NCI-H748 (cell line): Measurements from ENCODE around the gene DDX43.
"Not testable (repeated sequence)": the region's sequence is repeated elsewhere in the genome, so short reads cannot be mapped to it uniquely, and the experiment has no call there.

Source experiments
- DNase-seq: peaks from one replicate; lab custom pipeline; 2025; ENCODE audit not compliant: unreplicated experiment; lab: John Stamatoyannopoulos, UW

The DDX43 gene

GRCh38 chr6:73394577-73395354 is at the start of gene DDX43:
DDX43 (plus strand) TSS chr6:73394828; CDS start chr6:73394906, 78 bp downstream.
- DNase-seq = no peak

DNA sequence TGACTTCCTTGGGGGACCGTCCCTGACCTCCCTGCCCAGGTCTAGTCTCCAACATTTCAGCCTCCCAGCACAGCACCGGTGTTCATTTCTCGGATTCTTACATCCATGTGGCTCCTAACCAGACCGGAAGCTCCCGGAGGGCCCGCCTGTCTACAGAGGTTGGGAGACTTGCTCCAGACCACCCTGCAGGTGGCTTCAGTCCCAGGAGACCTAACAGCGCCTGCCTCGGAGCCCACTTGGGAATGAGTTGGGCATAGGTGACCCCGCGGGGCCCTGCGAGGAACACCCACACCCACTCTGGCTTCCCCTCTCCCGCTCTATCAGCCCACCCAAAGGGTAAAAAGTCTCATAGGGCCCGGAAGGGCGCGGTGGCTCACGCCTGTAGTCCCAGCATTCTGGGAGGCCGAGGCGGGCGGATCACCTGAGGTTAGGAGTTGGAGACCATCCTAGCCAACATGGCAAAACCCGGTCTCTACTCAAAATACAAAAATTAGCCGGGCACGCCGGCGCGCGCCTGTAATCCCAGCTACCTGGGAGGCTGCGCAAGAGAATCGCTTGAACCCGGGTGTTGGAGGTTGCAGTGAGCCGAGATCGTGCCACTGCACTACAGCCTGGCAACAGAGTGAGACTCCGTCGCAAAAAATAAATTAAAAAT is 46.0 kb upstream of the DDX43 start:
- no peak for DNase-seq

- DNase-seq = no peak
These were observed 45.3 kb upstream of the DDX43 start for GRCh38 chr6:73349311-73349710.

DNA sequence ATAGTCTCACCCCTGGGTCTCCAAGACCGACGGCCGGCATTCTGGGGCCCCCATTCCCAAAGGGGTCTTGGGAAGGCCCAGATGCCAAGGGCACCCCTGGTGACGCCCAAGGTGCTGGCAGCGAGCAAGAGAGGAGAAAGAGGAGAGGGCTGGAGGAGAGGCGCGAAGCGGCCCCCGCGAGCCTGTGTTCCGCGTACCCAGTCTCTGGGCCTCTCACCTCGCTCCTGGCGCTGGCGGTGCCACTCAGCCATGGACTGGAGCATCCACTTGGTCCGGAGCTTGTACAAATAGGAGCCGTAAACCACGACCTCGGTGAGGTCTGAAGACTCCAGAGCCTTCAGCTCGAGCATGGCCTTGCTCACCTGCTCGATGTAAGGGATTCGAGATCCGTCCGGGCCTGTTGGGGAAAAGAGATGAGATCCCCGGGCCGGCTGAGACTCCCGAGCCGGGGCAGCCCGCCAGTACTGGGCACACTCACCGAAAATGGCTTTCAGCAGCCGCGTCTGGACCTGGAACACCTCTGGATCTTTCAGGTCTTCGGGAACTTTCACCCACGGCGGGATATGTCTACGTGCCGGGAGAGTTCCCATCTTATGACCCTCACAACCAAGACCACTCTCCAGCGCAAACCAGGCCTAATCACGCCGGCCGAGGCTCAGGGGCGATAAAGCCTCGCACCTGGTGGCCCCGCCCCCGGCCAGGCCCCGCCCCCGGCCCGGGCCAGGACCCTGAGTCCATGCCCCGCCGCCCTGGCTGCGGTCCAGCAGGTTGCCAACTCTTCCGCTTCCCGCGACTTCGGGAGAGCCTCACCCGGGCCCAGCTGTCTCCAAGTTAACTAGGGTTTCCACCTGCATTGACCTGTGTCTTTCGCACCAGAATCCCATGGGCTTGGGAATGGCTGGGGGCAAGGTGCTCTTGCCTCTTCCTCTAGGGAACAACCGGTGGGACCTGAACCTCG is 40.7 kb upstream of the DDX43 start, which contains the start of gene DPPA5:
TSS of gene DPPA5 (minus strand) at position 641 of the 958 bp plus-strand sequence. CDS start at position 590, 51 bp downstream.
- no peak for DNase-seq

DNA sequence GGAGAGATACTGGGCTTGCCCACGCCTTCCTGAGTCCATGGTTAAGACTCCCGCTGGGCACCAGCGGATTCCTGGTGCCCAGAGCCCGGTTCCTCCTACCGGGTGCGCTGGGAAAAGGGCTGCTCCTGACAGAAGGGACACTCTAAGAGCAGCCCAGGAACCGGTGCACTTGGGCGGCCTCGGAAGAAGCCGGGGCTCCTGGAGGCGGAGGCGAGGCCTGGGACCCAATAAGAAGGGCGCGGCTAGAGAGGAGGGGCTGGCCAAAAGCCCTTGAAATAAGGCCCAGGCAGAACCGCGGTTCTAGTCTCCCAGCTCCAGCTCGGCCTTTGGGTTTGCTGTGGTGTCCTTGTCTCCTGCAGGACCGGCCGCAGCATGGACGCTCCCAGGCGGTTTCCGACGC is 32.3 kb upstream of the DDX43 start, which contains the start of gene KHDC3L:
TSS of gene KHDC3L (plus strand) at position 301 of the 400 bp plus-strand sequence. CDS start at position 373, 72 bp downstream.
- DNase-seq = no peak

DNA sequence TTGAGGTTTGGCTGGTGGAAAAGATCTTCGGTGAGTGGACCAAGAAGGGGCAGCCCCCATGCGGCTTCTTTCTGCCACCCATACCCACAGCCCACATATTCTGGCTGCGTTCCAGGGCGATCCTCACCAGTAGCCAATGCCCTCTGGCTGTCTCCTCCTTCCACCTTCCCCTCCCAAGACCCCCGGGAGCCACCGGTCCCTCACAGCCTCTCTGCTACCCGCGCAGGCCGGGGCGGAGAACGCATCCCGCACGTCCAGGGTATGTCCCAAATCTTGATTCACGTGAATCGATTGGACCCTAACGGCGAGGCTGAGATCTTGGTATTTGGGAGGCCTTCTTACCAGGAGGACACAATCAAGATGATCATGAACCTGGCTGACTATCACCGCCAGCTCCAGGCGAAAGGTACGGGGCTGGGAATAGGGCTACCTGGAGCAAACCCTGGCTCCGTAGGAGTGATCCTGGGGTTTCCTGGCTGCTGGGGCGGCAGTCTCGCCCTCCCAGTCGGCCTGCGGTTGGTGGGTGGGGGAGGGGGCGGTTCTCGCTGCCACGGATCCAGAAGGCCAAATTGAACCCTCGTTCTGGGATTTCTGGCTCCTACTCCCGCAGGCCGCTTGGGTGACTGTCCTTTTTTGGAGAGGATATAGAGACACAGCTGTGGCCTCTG is 31.6 kb upstream of the DDX43 start:
- no peak for DNase-seq

DNA sequence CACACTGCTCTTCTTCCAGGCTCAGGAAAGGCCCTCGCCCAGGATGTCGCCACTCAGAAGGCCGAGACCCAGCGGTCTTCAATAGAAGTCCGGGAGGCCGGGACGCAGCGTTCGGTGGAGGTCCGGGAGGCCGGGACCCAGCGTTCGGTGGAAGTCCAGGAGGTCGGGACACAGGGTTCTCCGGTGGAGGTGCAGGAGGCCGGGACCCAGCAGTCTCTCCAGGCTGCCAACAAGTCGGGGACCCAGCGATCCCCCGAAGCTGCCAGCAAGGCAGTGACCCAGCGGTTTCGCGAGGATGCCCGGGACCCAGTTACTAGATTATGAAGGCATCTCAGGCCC is 31.1 kb upstream of the DDX43 start:
- no peak for DNase-seq

- no peak for DNase-seq
These were observed 30.5 kb upstream of the DDX43 start for GRCh38 chr6:73364121-73364520.

- no peak for DNase-seq
These were observed 30.1 kb upstream of the DDX43 start for GRCh38 chr6:73364549-73364948.

GRCh38 chr6:73367761-73368355 is 26.8 kb upstream of the DDX43 start:
- peak; percentile 14 for DNase-seq

DNA sequence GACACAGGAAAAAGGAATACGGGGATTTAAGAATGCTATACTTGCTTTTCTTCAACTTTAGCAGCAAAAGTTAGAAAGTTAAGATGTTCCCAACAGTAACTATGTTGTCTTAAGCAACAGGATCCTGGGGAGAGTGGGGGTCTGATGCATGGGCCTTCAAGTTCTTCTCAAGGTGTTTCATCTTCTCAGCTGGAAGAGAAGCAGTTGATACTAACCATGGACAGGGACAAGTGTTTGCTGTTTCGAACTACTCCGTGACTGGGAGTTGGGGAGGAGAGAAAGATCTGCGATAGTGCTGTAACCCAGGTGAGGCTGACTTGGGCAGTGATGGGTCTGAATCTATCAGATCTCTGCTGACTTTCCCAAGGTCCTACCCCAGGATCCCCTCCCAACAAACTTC is 26.0 kb upstream of the DDX43 start:
- DNase-seq = no peak

DNA sequence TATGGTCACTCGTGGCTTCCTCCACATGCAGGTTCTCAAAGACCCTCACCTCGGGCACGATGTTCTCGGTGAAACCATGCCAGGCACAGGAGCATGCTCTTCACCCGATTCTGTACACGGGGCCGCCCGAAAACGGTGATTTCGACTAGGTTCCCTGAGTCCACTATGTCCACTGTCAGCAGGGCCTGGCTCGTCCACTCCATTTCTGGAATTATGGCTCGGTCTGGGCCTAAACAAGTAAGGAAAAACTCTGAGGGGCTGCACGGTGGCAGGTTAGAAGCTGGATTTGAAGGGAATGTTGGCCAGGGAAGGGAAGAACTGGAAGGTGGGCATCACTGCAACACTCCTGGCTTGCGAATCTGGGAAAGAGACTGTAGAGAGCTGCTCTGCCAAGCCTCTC is 25.5 kb upstream of the DDX43 start:
- DNase-seq = no peak

DNA sequence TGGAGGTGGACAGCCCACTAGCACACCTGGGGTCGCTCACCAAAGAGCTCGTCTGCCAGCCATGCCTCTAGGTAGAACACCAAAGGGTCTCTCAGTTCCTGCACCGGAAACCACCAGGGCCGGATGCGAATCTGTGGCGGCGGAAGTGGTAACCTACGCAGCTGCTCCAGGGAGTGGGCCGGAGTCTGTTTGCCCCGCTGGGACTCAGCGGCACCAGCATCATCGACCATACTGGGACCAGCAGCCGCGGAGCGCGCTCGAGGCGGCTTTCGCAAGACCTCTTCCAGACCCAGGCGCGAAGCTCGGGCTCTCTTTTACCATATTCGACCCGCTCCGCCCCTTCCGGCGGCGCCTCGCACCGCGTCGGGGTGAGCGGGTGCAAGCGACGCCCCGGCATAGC is 25.1 kb upstream of the DDX43 start, which contains the start of gene OOEP:
TSS of gene OOEP (minus strand) at position 335 of the 400 bp plus-strand sequence. CDS start at position 230, 105 bp downstream.
- DNase-seq = no peak

- DNase-seq = no peak
These were observed 22.6 kb upstream of the DDX43 start for GRCh38 chr6:73371984-73372383.

DNA sequence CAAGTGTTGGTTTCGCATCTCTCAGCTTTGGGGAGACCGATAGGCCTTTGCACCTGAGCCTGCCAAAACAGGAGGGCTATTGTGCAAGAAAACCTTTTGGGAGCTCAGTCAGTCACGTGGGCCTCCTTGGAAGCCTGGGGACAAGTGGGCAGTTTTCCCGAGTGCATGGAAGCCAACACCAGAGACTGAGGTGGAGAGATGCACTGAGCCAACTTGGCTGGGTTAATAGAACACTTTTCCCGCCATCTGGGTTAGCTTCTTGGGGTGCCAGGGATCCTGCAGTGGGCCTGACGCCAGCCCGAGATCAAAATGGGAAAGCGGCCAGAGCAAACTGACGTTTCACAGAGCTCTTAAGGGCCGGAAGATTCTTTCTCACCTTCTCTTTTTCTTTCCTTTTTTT is 22.1 kb upstream of the DDX43 start:
- DNase-seq = no peak

DNA sequence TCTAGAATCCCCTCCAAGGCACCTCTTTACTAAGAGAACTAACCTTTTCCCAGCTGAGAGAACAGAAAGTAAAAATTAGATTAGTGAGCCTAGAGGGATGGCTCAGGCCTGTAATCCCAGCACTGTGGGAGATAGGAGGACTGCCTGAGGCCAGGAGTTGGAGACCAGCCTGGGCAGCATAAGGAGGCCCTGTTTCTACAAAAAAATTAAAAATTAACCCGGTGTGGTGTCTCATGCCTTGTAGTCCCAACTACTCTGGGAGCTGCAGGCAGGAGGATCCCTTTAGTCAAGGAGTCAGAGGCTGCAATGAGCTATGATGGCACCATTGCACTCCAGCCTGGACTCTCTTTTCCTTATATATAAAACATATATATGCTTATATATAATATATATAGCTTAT is 19.4 kb upstream of the DDX43 start:
- DNase-seq = no peak

- no peak for DNase-seq
These were observed 17.4 kb upstream of the DDX43 start for GRCh38 chr6:73377225-73377624.

DNA sequence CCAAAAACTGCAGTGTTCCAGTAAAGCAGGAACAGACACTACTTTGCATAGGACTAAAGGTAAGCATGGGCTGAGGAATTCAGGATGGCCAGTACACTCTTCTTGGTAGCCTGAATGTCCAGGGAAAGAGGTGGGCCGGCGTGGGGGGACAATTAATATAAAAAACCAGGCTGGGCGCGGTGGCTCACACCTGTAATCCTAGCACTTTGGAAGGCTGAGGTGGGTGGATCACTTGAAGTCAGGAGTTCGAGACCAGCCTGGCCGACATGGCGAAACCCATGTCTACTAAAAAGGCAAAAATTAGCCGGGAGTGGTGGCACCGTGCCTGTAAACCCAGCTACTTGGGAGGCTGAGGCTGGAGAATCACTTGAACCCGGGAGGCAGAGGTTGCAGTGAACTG is 13.1 kb upstream of the DDX43 start:
- DNase-seq = not testable (repeated sequence)

DNA sequence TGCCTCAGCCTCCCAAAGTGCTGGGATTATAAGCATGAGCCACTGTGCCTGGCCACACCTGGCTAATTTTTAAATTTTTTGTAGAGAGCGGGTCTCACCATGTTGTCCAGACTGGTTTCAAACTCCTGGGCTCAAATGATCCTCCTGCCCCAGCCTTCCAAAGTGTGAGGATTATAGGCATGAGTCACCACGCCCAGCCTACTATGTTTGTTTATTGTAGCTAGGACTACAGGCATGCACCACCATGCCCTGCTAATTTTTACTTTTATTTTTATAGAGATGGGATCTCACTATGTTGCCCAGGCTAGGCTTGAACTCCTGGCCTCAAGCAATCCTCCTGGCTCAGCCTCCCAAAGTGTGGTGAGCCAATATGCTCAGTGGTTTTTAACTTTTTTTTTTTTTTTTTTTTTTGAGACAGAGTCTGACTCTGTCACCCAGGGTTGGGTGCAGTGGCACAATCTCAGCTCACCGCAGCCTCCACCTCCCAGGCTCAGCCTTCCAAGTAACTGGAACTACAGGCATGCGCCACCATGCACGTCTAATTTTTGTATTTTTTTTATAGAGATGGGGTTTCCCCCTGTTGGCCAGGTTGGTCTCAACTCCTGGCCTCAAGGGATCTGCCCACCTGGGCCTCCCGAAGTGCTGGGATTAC is 12.0 kb upstream of the DDX43 start:
- no peak for DNase-seq

DNA sequence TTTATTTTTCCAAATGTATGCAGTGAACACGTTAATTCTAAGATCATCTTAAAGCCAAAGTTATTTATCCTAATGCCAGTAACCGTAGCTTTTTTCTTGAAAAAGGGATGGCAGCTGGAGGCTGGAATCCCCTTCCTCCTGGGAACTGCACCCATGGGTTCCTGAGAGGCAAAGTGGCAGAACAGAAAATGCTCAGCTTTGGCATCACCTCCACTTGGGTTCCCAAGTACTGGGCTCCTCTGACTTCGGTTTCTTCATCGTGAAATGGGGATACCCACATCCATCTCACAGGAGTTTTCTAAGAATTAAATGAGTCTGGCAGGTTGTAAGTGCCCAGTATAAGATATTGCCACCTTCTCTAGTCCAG is 6.2 kb upstream of the DDX43 start:
- peak; percentile 42 for DNase-seq
